Activated CD4-positive, alpha-beta T cell treated with anti-CD3 and anti-CD28 coated beads, Interleukin-2, Interleukin-6, amounts not matched to agents 100 ng/mL and 50 ng/mL, durations not matched to agents 16 hours and 8 hours (primary cell): ENCODE results near the gene RANBP1.
"Not testable (repeated sequence)": the region's sequence is repeated elsewhere in the genome, so short reads cannot be mapped to it uniquely, and the experiment has no call there.

Source experiments
- DNase-seq: peaks from one replicate; pipeline ENCODE4 v3.0.0-alpha.2; 2020

RANBP1 gene

DNA sequence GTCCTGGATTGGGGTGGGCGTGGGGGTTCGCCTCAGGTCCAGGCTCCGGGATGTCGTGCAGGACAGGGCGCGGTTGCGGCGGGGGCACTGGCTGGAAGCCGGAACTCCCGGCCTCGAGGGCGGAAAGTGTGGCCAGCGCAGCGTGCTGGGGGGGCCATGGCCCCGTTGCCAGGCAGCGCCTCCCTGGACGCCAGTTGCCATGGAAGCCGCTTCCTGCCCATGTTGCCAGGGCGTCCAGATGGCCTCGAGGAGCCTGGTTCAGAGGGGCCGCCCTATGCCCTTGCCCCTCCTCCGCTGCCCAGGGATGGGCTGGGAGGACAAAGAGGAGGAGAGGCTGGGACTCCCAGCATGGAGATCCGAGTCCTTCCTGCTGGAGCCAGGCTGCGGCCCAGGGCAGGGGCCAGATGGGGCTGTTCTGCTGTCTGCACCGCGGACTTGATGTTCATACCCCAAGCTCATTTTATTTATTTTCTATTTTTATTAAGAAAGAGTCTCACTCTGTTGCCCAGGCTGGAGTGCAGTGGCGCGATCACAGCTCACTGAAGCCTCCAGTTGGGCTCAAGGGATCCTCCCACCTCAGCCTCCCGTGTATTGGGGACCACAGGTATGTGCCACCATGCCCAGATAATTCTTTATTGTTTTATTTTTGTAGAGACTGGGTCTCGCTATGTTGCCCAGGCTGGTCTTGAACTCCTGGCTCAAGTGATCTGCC, 39.6 kb downstream of the RANBP1 start:
- no peak for DNase-seq

DNA sequence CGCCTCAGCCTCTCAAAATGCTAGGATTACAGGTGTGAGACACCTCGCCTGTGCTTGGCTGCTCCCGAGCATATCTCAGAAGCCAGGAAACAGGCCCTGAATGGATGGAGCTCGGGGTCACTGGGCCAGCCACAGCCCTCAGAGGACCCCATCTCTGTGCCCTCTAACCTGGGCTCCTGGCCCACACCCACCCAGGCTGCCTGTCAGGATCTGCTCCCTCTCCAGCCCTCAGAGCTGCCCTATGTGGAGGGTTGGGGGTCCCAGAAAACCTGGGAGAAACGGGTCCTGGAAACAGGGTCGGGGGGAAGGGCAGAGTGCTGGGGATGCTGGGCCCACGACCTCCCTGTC, 40.1 kb downstream of the RANBP1 start:
- no peak for DNase-seq

DNA sequence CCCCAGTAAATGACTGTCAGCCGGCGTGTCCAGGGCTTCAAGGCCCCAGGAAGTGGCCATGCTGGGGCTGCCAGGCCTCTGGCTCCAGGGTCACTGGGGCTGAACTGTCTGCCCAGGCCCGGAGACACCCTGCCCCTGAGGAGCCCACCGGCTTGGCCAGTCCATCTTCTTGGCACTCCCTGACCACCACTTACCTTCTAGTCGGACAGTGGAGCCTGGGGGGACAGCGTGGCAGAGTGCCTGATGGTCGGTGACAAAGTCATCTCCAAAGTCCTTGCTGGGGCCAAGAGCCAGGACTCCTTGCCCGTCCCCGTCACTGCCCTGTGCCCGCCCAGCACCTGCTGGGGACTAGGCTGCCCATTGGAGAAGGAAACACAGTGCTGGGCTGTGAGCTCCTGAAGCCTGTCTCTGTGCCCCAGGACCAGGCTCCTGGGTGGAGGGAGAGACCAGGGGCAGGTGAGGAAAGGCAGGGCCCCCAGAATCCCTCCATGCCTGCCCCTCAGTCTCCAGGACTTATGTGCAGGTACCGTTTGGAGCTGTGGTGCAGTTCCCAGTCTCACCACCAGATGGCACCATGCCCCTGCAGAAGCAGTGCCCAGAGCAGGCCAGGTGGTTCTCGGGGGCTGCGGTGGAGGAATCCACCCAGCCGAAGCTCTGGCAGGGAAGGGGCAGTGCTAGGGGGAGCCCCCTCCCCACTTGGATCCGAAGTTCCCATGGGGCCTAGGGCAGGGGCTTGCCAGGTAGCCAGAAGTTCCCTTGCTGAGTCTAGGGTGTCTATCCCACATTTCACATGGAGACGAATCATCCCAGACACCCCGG, 40.9 kb downstream of the RANBP1 start:
- DNase-seq: peak; percentile 88

DNA sequence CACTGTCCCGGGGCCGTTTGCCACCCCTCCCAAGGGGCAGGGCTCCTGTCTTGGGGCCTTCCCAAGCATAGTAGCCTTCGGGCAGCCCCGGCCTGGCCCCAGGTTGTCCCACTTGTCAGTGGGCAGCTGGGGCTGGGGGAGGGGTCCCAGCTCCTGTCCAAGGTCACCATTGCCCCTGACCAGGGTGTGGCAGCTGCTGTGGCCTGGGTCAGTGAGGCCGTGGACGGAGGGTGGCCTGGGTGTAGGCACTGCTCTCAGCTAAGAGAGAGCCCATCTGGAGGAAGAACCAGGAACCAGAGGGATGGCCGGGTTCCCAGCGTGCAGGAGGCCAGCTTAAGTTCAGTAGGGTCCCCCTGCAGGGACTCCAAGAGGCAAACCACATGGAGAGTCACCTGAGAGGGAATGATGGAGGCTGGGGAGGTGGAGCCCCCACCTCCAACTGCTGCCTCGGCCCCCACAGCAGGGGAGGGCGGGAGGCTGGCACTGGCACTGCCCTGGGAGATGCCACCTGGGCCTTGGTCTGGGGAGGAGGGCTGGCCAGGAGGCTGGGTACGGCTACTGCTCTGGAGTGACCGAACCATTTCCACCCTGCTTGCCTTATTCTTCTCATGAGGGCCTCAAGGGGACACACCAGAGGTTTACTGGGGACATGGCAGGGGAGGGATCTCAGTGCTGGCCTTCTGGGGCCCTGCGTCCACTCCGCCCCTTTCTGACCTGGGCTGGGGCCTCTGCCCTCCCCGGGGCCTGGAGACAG, 41.7 kb downstream of the RANBP1 start:
- DNase-seq: no peak

DNA sequence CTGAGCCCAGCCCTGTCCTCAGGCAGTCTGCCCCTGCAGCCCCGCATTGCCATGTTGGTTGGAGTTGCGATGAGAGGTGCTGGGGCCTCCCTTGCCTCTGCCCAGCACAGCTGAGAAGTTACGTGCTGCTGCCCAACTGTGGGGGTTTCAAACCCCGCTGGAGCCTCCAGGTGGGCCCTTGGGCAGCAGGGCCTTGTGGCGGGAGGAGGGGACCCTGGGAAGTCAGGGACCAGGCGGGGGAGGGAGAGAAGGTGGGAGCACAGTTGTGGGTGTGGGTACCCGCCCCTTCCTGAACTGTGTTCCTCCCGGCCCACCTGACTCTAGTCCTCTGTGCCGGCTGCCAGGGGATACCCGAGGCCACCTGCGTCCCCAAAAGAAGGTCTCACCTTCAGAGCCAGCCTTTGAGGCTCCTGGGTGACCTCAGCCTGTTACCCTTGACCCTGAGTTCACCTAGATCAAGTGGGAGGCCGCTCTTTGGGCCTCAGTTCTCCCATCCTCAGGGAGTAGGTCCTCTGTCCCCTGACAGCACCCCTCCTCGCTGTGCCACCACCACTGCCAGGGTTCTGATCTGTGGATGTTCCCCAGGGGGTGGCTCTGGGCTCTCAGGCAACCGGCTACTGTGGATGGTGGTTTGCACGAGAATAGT, 42.6 kb downstream of the RANBP1 start:
- DNase-seq: no peak

DNA sequence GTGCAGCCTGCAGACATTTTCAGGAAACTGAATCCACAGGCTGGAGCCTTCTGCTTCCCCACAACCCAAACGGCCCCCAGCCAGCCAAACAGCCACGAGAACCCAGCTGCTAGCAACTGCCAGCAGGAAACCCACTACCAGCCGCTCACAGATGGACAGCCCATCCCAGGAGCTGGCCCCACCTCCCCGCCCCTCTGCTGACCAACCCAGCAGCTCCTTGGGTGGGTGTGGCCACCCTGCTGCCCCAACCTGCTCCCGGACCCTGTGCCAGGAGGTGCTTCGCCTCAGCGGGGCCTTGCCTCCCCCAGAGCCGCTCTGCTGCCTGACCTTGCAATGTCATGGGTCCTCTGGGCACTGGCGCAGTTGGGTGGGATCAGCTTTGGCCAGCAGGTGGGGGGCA, 43.2 kb downstream of the RANBP1 start:
- DNase-seq: no peak

DNA sequence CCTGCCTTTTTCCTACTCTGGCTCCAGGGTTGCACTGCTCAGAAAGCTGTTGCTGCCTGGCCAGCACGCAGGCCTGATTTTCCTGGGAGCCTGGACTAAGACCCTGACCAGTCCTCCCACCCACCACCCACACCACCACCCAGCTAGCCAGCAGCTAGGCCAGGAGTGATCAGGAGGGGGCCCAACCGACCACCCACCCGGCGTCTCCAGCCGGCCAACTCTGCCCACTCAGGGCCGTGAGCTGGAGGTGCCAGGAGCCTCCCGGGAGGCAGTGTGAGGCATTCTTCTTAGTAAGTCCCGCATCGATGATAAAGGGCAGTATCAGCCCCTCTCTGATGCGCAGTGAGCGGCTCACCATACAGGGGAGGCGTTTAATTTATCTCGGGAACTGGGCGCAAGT, 43.6 kb downstream of the RANBP1 start:
- not testable (repeated sequence) for DNase-seq

DNA sequence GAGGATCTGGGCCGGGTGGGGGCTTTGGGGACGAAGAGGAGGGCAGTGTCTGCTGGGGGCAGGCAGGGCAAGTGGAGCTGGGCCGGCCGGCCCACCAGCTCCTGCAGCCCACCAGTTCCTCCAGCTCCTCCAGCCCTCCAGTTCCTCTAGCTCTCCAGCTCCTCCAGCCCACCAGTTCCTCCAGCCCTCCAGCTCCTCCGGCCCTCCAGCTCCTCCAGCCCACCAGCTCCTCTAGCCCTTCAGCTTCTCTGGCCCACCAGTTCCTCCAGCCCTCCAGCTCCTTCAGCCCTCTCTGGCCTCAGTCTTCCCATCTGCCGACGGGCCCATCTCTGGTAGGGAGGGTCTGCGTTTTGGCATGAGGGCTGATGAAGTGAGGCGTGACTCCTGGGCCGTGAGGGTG, 44.1 kb downstream of the RANBP1 start:
- no peak for DNase-seq

DNA sequence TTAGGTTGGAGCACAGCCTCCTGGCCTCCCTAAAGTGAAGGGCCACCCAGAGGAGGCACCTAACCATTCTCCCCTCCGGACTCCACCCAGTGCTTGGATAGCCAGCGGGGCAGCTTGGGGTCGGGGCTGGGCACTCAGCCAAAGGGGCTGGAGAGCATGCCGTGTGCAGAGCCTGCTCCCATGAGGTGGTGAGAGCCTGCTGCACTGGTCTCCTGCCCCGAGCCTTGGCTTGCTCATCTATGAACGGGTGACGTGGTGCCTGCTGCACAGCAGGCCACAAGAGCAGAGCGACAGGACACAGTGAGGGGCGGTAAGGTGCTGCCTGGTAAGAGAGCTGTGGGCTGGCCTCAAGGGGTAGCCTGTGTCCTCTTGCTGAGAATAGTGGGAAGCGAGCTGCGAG, 49.0 kb downstream of the RANBP1 start:
- no peak for DNase-seq

DNA sequence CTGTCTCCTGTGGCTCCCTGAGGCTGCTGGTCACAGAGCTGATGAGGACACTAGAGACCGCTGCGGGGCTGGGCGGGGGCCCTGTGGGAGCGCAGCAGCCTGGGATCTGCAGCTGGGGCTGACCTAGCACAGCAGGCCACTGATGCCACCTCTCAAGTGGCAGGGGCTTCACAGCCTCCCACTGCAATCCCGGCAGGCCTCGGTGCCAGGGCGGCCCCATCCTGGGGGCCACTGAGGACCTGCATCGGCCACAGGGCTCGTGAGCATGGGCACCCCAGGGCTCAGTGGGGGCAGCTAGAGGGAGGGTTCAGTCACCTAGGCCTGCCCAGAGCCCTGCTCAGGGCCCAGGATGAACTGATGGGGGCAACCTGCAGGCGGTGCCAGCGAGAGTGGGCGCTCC, 49.5 kb downstream of the RANBP1 start:
- DNase-seq: no peak

DNA sequence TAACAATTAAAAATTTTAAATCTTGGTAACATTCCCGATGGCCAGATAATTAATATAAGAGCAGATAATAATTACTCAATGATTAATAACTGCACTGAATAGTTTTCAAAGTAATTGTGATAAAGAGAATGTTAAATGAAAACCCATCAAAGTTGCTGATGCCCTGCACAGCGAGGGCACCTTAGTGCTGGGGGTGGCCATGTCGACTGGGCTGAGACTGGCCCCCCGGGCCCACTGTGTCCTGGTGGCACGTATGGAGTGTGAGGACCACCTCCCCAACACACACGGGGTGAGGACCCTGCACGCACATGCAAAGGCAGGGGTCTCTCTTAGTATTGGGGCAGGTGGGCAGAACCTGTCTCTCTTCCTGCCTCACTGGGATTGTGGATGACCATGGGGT, 50.0 kb downstream of the RANBP1 start:
- DNase-seq: no peak

DNA sequence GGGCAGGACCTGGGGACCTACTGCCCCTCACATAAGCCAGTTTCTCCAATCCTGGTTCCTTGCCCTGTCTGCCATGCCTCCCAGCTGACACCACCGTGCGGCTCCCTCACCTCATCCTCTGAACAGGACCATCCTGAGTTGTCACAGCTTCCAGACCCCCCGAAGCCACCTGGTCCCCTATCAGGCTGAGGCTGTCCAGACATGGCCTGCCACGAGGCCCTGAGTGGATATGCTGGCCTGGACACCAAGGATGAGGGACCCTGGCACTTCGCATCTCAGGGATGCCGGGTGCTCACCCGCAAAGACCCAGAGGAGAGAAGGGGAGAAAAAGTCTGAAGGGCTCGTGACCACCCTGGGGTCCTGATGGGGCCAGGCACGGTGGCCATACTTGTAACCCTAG, 50.8 kb downstream of the RANBP1 start:
- no peak for DNase-seq

DNA sequence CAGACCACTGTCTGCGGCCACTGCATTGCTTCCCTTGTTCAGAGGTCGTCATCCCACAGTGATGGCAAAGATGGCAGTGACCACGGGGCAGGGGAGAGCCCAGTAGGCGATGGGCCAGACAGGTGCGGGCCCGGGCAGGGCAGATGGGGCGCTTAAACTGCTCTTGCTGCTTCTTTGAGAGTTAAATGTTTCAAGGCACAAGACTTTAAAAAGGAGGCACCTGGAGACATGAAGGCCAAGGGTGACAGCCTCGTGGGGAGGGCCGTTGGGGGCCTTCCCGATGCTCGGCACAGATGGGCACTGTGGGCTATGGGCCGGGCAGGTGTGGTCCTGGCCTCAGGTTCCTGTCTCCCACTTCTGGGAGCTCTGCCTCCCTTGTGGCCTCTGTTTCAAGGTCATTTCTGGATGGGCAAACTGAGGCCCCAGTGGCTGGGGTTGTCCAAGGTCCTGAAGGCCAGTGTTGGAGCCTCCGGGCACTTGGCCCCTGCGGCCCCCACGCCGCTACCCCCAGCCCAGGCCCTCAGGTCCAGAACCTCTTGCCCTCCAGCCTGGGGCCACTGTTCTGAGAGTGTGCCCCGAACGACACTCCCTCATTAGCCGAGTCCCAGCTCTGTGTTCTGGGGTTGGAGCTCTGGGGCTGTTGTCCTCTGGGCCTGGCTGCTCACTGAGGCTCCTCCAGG, 51.9 kb downstream of the RANBP1 start:
- no peak for DNase-seq

DNA sequence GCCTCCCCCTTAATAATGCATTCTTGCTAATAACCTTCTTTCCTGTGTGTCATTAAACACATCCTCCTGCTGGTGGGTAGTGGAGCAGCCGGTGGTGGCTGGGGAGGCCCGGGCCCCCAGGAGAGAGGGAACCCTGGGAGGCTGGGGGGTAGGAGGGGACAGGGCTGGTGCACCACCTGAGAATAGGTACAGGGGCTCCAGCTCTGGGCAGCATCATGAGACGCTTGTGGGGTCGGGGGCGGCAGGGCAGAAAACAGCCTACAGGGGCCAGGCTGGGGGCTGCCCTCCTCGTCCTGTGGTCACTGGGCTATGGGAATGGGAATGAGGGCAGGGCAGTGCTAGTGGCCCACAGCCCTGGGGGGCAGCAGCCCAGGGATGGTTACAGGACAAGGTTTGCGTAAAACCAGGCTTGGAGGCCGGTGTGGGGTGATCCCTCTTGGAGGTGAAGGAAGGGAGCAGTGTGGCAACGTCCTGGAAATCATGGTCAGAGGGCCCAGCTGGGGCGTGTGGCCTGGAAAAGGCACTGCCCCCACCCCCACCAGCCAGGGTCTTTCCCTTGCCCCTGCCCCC, 53.4 kb downstream of the RANBP1 start:
- DNase-seq: no peak

DNA sequence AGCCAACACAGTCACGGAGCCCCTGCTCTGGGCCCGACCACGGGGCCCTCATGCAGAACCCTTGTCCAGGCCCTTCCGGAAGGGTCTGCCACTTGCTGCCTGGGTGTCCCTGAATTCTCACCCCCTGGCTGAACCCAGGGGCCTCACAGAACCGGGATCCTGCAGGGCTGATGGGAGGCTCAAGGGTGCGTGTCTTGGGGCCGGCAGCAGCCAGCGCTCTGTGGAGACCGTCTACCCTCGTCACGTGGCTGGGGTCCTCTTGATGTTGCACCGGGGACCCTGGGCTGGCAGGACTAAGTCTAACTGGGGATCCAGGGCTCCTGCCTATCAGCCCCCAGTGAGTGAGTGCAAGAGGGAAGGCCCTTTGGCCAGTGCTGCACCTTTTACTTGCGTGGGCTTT, 54.3 kb downstream of the RANBP1 start:
- no peak for DNase-seq

DNA sequence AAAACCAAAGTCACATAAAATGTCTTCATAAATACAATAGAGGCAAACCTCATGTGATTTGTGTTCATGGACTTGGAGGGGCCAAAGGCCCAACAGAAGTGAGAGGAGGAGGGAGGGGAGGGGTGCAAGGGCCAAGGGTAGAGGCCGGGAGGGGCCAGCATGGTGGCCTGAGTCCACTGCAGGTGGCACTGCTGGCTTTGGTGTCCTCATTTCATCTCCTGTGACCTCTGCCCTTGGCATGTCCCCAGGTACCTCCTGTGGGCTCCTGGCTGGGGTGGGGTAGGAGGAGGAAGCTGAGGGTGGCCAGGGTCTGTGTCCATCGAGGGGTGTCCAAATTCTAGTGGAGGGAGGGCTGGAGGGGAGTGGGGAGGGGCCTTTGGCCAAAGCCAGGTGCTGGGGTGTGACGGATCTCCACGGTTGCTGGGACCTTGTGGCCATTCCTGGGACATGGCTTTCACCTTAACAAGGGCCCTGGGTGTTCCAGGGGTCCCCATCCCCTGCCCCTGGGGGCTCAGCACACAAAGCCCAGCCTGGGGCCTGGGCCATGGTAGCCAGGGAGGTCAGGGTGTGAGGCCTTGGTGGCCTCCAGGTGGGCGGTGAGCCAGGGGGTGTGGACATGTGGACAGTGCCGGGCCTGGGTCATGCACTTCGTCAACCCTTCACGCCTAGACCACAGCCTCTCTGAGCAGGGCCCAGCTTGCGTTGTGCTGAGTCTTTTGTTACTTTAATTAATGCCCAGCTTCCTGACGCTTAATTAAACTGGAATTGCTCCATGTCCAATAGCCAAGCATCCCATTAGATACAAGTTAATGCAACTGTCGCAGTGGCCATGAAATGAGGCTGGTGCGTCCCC, 55.6 kb downstream of the RANBP1 start:
- DNase-seq: no peak

DNA sequence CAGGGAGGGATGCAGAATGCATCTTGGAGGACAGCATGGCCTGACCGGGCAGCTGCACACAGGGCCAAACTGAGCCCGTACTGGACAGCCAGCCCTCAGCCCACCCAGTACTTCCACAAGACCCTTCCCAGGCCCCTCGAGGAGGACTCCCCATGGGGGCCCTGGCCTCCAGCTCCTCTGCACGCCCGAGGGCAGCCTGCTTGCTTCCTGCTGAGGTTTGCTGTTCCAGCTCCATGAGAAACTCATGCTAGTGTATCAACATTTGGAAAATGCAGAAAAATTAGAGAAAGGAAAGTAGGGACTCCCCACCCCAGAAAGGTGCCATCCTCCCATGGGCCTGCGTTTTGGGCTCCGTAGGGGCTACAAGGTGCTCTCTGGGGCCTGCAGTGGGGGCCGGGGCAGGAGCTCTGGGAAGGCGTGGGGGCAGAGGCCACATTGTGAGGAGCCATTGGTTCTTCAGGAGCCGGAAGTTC, 56.3 kb downstream of the RANBP1 start:
- DNase-seq: no peak

DNA sequence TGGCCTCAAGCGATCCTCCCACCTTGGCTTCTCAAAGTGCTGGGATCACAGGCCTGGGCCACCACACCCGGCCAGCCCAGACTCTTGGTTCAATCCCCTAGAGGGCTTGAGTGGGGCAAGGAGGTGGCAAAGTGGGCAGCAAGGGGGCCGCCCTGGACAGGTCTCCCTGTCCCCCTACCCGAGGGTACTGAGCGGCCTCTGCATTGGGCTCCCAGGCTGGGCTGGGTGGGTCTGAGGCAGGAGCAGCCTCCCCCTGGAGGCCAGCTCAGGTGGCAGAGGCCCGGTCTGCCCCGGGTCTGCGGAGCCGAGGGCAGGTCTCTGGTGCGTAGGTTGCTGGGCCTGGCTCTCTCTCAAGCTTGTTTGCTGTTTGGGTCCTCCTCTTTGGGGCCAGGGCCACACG, 57.3 kb downstream of the RANBP1 start:
- DNase-seq: no peak

DNA sequence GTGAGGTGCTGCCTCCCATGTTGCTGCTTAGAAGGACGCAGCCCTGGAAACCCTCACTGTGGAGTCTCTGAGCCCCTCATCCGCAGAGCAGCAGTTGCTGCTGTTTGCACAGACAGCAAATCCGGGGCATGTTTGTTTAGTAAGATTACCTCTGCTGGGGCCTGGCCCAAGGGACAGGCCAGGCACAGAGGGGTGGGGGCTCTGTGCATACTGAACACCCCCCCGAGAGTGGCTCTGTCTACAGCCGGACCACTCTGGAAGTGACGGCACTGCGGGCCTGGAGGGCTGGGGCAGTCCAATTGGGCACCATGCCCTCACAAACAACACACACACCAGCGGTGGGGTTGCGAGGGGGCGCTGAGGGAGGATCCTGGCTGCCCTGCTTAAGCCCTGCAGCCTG, 57.9 kb downstream of the RANBP1 start:
- DNase-seq: no peak

DNA sequence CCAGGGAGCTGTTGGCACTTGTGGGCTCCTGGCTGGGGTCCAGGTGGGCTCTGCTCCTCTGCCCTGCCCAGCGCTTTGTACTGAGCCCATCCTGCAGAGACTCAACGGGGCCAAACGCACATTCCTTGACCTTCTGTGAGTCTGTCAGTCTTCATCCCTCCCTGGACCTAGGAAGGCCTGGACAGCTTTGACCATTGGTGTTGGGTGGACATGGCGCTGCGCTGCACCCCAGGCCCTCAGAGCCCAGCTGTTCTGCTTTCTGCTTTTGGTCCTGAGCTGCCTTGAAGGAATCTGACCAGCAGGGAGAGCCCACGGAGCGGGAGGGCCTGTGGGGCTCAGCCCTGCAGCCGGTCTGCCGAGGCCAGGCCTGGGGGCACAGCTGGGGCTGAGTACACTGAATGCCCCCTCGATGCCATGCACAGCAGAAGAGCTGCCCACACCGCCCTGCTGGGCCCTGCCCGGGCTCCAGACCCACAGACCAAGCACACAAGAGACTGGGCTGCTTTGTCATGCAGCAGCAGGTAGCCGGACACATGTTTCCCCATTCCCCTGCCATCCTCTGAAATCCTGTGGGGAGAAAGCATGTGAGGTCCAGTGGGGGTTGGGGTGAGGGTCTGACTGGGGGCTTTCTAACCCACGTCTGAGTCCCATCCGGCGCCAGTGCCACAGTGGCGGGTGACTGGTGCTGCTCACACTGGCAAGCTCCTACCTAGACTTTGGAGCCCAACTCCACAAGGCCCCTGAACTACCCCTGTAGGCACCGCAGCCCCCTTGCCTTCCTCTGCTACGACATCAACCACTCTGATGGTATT, 59.1 kb downstream of the RANBP1 start:
- DNase-seq: no peak

DNA sequence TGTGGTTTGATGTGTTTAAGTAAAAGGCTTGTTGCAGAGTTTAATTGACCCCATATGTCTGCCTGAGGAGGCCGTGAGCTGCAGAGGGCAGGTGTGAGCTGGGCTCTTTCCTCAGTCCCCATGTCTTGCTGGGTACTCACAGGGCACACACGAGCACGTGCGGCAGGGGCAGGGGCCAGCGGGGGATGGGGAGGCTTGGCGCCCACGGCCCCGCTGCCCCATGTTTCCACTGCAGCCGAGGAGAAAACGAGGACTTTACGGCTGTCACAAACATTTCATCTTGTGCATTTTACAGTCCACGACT, 59.6 kb downstream of the RANBP1 start:
- DNase-seq: no peak
